ENCODE results near the gene COL2A1. TPM values are rescaled to one million over a fixed set of nuclear protein-coding genes. Genes with fewer than 3 reads are reported as not detected.

The COL2A1 gene
- total RNA-seq, 4 donors from 2014 or later = not detected

GRCh38 chr12:48016373-48017020, 12.2 kb upstream of the COL2A1 start:
- Histone ChIP-seq H3K9me3 (no peaks in the 10 kb centered on the region), H3K27me3 (peaks cover 23% of the 10 kb centered on the region), H3K36me3 (no peaks in the 10 kb centered on the region), H3K4me1 (no peaks in the 10 kb centered on the region), H3K4me3 (no peak overlapping the region), H3K27ac (no peak overlapping the region)
- no peak for DNase-seq (ENCODE audit: low spot score in 2 of 2)
- WGBS = 66% methylated on average over 6 of the region's 8 CpGs
- no peak for TF ChIP-seq CTCF (IDR thresholded peaks at IDR 0.05)
- no peak for TF ChIP-seq POLR2AphosphoS5 (IDR thresholded peaks at IDR 0.05)
- TF ChIP-seq POLR2A (IDR thresholded peaks at IDR 0.05) = no peak
- no peak for TF ChIP-seq EP300 (IDR thresholded peaks at IDR 0.05)

- no peaks in the 10 kb centered on the region for H3K36me3 ChIP-seq
- TF ChIP-seq EP300 (IDR thresholded peaks at IDR 0.05) (no peak), CTCF (IDR thresholded peaks at IDR 0.05) (no peak), POLR2A (IDR thresholded peaks at IDR 0.05) (no peak), POLR2AphosphoS5 (IDR thresholded peaks at IDR 0.05) (no peak)
- H3K27ac ChIP-seq = no peak overlapping the region
- peaks cover 19% of the 10 kb centered on the region for H3K27me3 ChIP-seq
- no peak for DNase-seq (ENCODE audit: low spot score in 2 of 2)
- H3K4me3 ChIP-seq = no peak overlapping the region
- WGBS = 86% methylated on average over 7 of the region's 7 CpGs
- no peaks in the 10 kb centered on the region for H3K4me1 ChIP-seq
- no peaks in the 10 kb centered on the region for H3K9me3 ChIP-seq
Observed at GRCh38 chr12:48015954-48016353, 11.7 kb upstream of the COL2A1 start.

- H3K36me3 ChIP-seq = no peaks in the 10 kb centered on the region
- WGBS = 100% methylated on average over 1 of the region's 1 CpG
- no peaks in the 10 kb centered on the region for H3K9me3 ChIP-seq
- no peaks in the 10 kb centered on the region for H3K4me1 ChIP-seq
- H3K27me3 ChIP-seq = peaks cover 19% of the 10 kb centered on the region
- no peak for TF ChIP-seq POLR2A (IDR thresholded peaks at IDR 0.05)
- no peak overlapping the region for H3K27ac ChIP-seq
- no peak for DNase-seq (ENCODE audit: low spot score in 2 of 2)
- no peak overlapping the region for H3K4me3 ChIP-seq
Observed at GRCh38 chr12:48015129-48015528, 10.9 kb upstream of the COL2A1 start.

- 75% methylated on average over 2 of the region's 2 CpGs for WGBS
- no peak for TF ChIP-seq EP300 (IDR thresholded peaks at IDR 0.05)
- no peak for TF ChIP-seq POLR2AphosphoS5 (IDR thresholded peaks at IDR 0.05)
- no peak for TF ChIP-seq POLR2A (IDR thresholded peaks at IDR 0.05)
- TF ChIP-seq CTCF (IDR thresholded peaks at IDR 0.05) = no peak
- H3K36me3 ChIP-seq = no peaks in the 10 kb centered on the region
- H3K4me1 ChIP-seq = no peaks in the 10 kb centered on the region
- no peak overlapping the region for H3K27ac ChIP-seq
- no peak overlapping the region for H3K4me3 ChIP-seq
- DNase-seq (ENCODE audit: low spot score in 2 of 2) = no peak
- no peaks in the 10 kb centered on the region for H3K9me3 ChIP-seq
- H3K27me3 ChIP-seq = peaks cover 34% of the 10 kb centered on the region
Observed at GRCh38 chr12:48013287-48013686, 9.0 kb upstream of the COL2A1 start.

- 76% methylated on average over 8 of the region's 8 CpGs for WGBS
- no peaks in the 10 kb centered on the region for H3K4me1 ChIP-seq
- H3K27me3 ChIP-seq = peaks cover 43% of the 10 kb centered on the region
- TF ChIP-seq EP300 (IDR thresholded peaks at IDR 0.05) (no peak), CTCF (IDR thresholded peaks at IDR 0.05) (no peak), POLR2A (IDR thresholded peaks at IDR 0.05) (no peak), POLR2AphosphoS5 (IDR thresholded peaks at IDR 0.05) (no peak)
- no peak for DNase-seq (ENCODE audit: low spot score in 2 of 2)
- no peak overlapping the region for H3K4me3 ChIP-seq
- no peaks in the 10 kb centered on the region for H3K9me3 ChIP-seq
- no peaks in the 10 kb centered on the region for H3K36me3 ChIP-seq
- H3K27ac ChIP-seq = no peak overlapping the region
Observed at GRCh38 chr12:48012070-48012469, 7.8 kb upstream of the COL2A1 start.
